Activated T-cell treated with anti-CD3 and anti-CD28 coated beads, Interleukin-2, amount 50 U/mL, for 4 hours (primary cell): ENCODE measurements around the gene MAGEF1. TPM values are rescaled to one million over a fixed set of nuclear protein-coding genes. Genes with fewer than 3 reads are reported as not detected.

Experiments
- ATAC-seq, 2 donors: fragments of 200-7000 bp; cut with Tn5 transposase; one replicate each; pipeline ENCODE4 v1.10.0; 2021
- DNase-seq: peaks from one replicate; pipeline ENCODE4 v3.0.0-alpha.2; 2020
- H3K27me3 Mint-ChIP-seq: one replicate; pipeline ENCODE4 v1.8.0; 2021; ENCODE audit warnings: low read depth, mixed read lengths
- H3K36me3 Mint-ChIP-seq: one replicate; pipeline ENCODE4 v1.8.0; 2022; ENCODE audit warnings: mixed read lengths; ENCODE audit not compliant: insufficient read depth
- H3K4me1 Mint-ChIP-seq: one replicate; pipeline ENCODE4 v1.8.0; 2021; ENCODE audit warnings: low read depth, mixed read lengths
- H3K4me3 Mint-ChIP-seq: one replicate; pipeline ENCODE4 v1.8.0; 2021; ENCODE audit warnings: mild to moderate bottlenecking, moderate library complexity, mixed read lengths
- H3K9me3 Mint-ChIP-seq: one replicate; pipeline ENCODE4 v1.8.0; 2021; ENCODE audit warnings: mixed read lengths
- total RNA-seq, 3 donors: library from RNA; stranded (reverse); gene quantifications; one replicate each; pipeline ENCODE4 v1.2.1, GENCODE V29; 2021

MAGEF1 gene
- total RNA-seq, 3 donors from 2014 or later: 24.8 to 27.6 (median 25.7) TPM

GRCh38 chr3:184749168-184749744 lies 37.4 kb upstream of the MAGEF1 start:
- H3K36me3 Mint-ChIP-seq: no peaks in the 10 kb centered on the region
- ATAC-seq (no peak), DNase-seq (no peak)
- H3K4me1 Mint-ChIP-seq: no peaks in the 10 kb centered on the region
- no peaks in the 10 kb centered on the region for H3K9me3 Mint-ChIP-seq
- H3K27me3 Mint-ChIP-seq: peaks cover 17% of the 10 kb centered on the region
- H3K4me3 Mint-ChIP-seq: no peak overlapping the region

GRCh38 chr3:184748219-184749135 lies 36.6 kb upstream of the MAGEF1 start:
- no peaks in the 10 kb centered on the region for H3K4me1 Mint-ChIP-seq
- no peak overlapping the region for H3K4me3 Mint-ChIP-seq
- H3K27me3 Mint-ChIP-seq: peaks cover 17% of the 10 kb centered on the region
- H3K9me3 Mint-ChIP-seq: no peaks in the 10 kb centered on the region
- H3K36me3 Mint-ChIP-seq: no peaks in the 10 kb centered on the region
- no peak for DNase-seq
- no peak for ATAC-seq

- no peak for DNase-seq
- Mint-ChIP-seq H3K36me3 (no peaks in the 10 kb centered on the region), H3K4me3 (no peak overlapping the region), H3K4me1 (no peaks in the 10 kb centered on the region), H3K9me3 (no peaks in the 10 kb centered on the region), H3K27me3 (peaks cover 17% of the 10 kb centered on the region)
- ATAC-seq: no peak
Measured at GRCh38 chr3:184746131-184747120, 34.6 kb upstream of the MAGEF1 start.

- ATAC-seq: no peak
- DNase-seq: no peak
- H3K4me3 Mint-ChIP-seq: no peak overlapping the region
- no peaks in the 10 kb centered on the region for H3K4me1 Mint-ChIP-seq
- no peaks in the 10 kb centered on the region for H3K36me3 Mint-ChIP-seq
- H3K27me3 Mint-ChIP-seq: peaks cover 13% of the 10 kb centered on the region
- H3K9me3 Mint-ChIP-seq: no peaks in the 10 kb centered on the region
Measured at GRCh38 chr3:184745526-184745925, 33.7 kb upstream of the MAGEF1 start.

GRCh38 chr3:184743248-184743647 lies 31.4 kb upstream of the MAGEF1 start:
- no peak overlapping the region for H3K4me3 Mint-ChIP-seq
- DNase-seq (no peak), ATAC-seq (no peak)
- no peaks in the 10 kb centered on the region for H3K36me3 Mint-ChIP-seq
- H3K4me1 Mint-ChIP-seq: no peaks in the 10 kb centered on the region
- no peaks in the 10 kb centered on the region for H3K9me3 Mint-ChIP-seq
- peaks cover 7% of the 10 kb centered on the region for H3K27me3 Mint-ChIP-seq

GRCh38 chr3:184742676-184743135 lies 30.8 kb upstream of the MAGEF1 start:
- Mint-ChIP-seq H3K36me3 (no peaks in the 10 kb centered on the region), H3K4me3 (no peak overlapping the region), H3K27me3 (peaks cover 6% of the 10 kb centered on the region), H3K9me3 (no peaks in the 10 kb centered on the region), H3K4me1 (no peaks in the 10 kb centered on the region)
- DNase-seq (no peak), ATAC-seq (no peak)

GRCh38 chr3:184741798-184742675 lies 30.2 kb upstream of the MAGEF1 start:
- DNase-seq (no peak), ATAC-seq (no peak)
- Mint-ChIP-seq H3K36me3 (no peaks in the 10 kb centered on the region), H3K9me3 (no peaks in the 10 kb centered on the region), H3K4me3 (no peak overlapping the region), H3K27me3 (peaks cover 8% of the 10 kb centered on the region), H3K4me1 (no peaks in the 10 kb centered on the region)

- ATAC-seq: no peak
- Mint-ChIP-seq H3K36me3 (no peaks in the 10 kb centered on the region), H3K9me3 (no peaks in the 10 kb centered on the region), H3K27me3 (peaks cover 9% of the 10 kb centered on the region), H3K4me3 (no peak overlapping the region), H3K4me1 (no peaks in the 10 kb centered on the region)
- DNase-seq: no peak
Measured at GRCh38 chr3:184741259-184741556, 29.3 kb upstream of the MAGEF1 start.

GRCh38 chr3:184740509-184741258 lies 28.8 kb upstream of the MAGEF1 start:
- Mint-ChIP-seq H3K4me3 (no peak overlapping the region), H3K36me3 (no peaks in the 10 kb centered on the region), H3K27me3 (peaks cover 9% of the 10 kb centered on the region), H3K9me3 (no peaks in the 10 kb centered on the region), H3K4me1 (no peaks in the 10 kb centered on the region)
- ATAC-seq (peak; percentile 63 to 74), DNase-seq (no peak)

GRCh38 chr3:184739594-184740505 lies 28.0 kb upstream of the MAGEF1 start:
- DNase-seq: no peak
- H3K27me3 Mint-ChIP-seq: peaks cover 16% of the 10 kb centered on the region
- H3K4me1 Mint-ChIP-seq: no peaks in the 10 kb centered on the region
- ATAC-seq: no peak
- no peaks in the 10 kb centered on the region for H3K9me3 Mint-ChIP-seq
- H3K36me3 Mint-ChIP-seq: no peaks in the 10 kb centered on the region
- no peak overlapping the region for H3K4me3 Mint-ChIP-seq

- DNase-seq: no peak
- H3K36me3 Mint-ChIP-seq: no peaks in the 10 kb centered on the region
- no peak for ATAC-seq
- no peaks in the 10 kb centered on the region for H3K4me1 Mint-ChIP-seq
- no peaks in the 10 kb centered on the region for H3K9me3 Mint-ChIP-seq
- no peak overlapping the region for H3K4me3 Mint-ChIP-seq
- peaks cover 16% of the 10 kb centered on the region for H3K27me3 Mint-ChIP-seq
Measured at GRCh38 chr3:184738982-184739381, 27.1 kb upstream of the MAGEF1 start.

GRCh38 chr3:184738506-184738890 lies 26.6 kb upstream of the MAGEF1 start:
- Mint-ChIP-seq H3K27me3 (peaks cover 16% of the 10 kb centered on the region), H3K36me3 (no peaks in the 10 kb centered on the region), H3K4me1 (no peaks in the 10 kb centered on the region), H3K9me3 (no peaks in the 10 kb centered on the region), H3K4me3 (no peak overlapping the region)
- DNase-seq: no peak
- ATAC-seq: no peak
